H1 (cell line): ENCODE results near the gene XDH. TPM values are rescaled to one million over a fixed set of nuclear protein-coding genes. Genes with fewer than 3 reads are reported as not detected.

Source experiments
- CTCF ChIA-PET: fragments of 300-600 bp; sonication (Branson Sonifier 250); formaldehyde crosslinking; loops from one replicate; lab custom pipeline; 2021; ENCODE audit not compliant: partially characterized antibody; lab: Charles Lee
- POLR2A ChIA-PET: fragments of 300-600 bp; sonication (Branson Sonifier 250); formaldehyde crosslinking; loops from one replicate; lab custom pipeline; 2021; ENCODE audit warnings: inconsistent platforms; ENCODE audit not compliant: partially characterized antibody; lab: Charles Lee
- DNase-seq, 2 experiments: peaks; one replicate each; pipeline versions ENCODE4 v3.0.0 to v3.0.0-alpha.2; 2010 to 2022; ENCODE audit warnings: low spot score in 2 of 2, low read depth in 1 of 2, mixed read lengths in 1 of 2
- FAIRE-seq: peaks from 2 replicates; lab custom pipeline; 2011; peaks lifted over from hg19 to GRCh38; lab: Jason Lieb, UNC
- H2AFZ ChIP-seq: 2 replicates; pipeline ENCODE4 v1.8.1; 2012; ENCODE audit warnings: low read length, inconsistent platforms
- H2AK5ac ChIP-seq: 2 replicates; pipeline ENCODE4 v1.6.1; 2013; ENCODE audit warnings: low read depth, low read length
- H2BK120ac ChIP-seq: replicated peaks from 2 replicates; pipeline ENCODE3; 2013; ENCODE audit warnings: low read depth, low read length, inconsistent platforms
- H2BK12ac ChIP-seq: 2 replicates; pipeline ENCODE4 v1.6.1; 2013; ENCODE audit warnings: low read depth, low read length
- H2BK15ac ChIP-seq: 2 replicates; pipeline ENCODE4 v1.6.1; 2013; ENCODE audit warnings: low read length
- H2BK20ac ChIP-seq: 2 replicates; pipeline ENCODE4 v1.6.1; 2013; ENCODE audit warnings: low read length
- H2BK5ac ChIP-seq: 2 replicates; pipeline ENCODE4 v1.6.1; 2013; ENCODE audit warnings: low read depth, low read length
- H3K14ac ChIP-seq: 2 replicates; pipeline ENCODE4 v1.6.1; 2013; ENCODE audit warnings: inconsistent platforms; ENCODE audit not compliant: insufficient read length
- H3K18ac ChIP-seq: 2 replicates; pipeline ENCODE4 v1.6.1; 2013; ENCODE audit warnings: low read length; ENCODE audit errors: extremely low read depth
- H3K23ac ChIP-seq: 2 replicates; pipeline ENCODE4 v1.6.1; 2013; ENCODE audit warnings: inconsistent platforms; ENCODE audit not compliant: insufficient read length
- H3K23me2 ChIP-seq: 2 replicates; pipeline ENCODE4 v1.6.1; 2013; ENCODE audit warnings: low read depth, low read length
- H3K27ac ChIP-seq: 2 replicates; pipeline ENCODE4 v1.6.1; 2011; ENCODE audit warnings: low read depth, low read length, inconsistent platforms
- H3K27me3 ChIP-seq, 4 experiments: replicated peaks in 1 of 4; 1 replicate in 1 of 4; 2 replicates in 3 of 4; pipeline versions ENCODE4 v1.6.1 to v1.8.1; 2011 to 2013; ENCODE audit warnings: low read length in 3 of 4, mild to moderate bottlenecking in 3 of 4, inconsistent platforms in 2 of 4, mixed read lengths in 2 of 4, moderate library complexity in 1 of 4; ENCODE audit not compliant: control insufficient read depth in 3 of 4, insufficient read depth in 3 of 4; ENCODE audit errors: extremely low read depth in 1 of 4
- H3K36me3 ChIP-seq, 4 experiments: 2 replicates each; pipeline versions ENCODE4 v1.6.1 to v1.8.1; 2011 to 2013; ENCODE audit warnings: mild to moderate bottlenecking in 4 of 4, low read length in 3 of 4, moderate library complexity in 2 of 4, control low read depth in 1 of 4, inconsistent platforms in 1 of 4; ENCODE audit not compliant: insufficient read depth in 4 of 4, control insufficient read depth in 2 of 4
- H3K4ac ChIP-seq: replicated peaks from 2 replicates; pipeline ENCODE3; 2013; ENCODE audit warnings: low read length, low read depth, mixed read lengths, inconsistent platforms; ENCODE audit not compliant: insufficient read length
- H3K4me1 ChIP-seq, 4 experiments: replicated peaks in 1 of 4; 1 replicate in 1 of 4; 2 replicates in 3 of 4; pipeline versions ENCODE4 v1.6.1 to v1.8.1; 2011 to 2013; ENCODE audit warnings: low read length in 3 of 4, inconsistent platforms in 2 of 4, mixed read lengths in 1 of 4; ENCODE audit not compliant: insufficient read depth in 4 of 4, control insufficient read depth in 3 of 4
- H3K4me2 ChIP-seq, 2 experiments: 2 replicates each; pipeline versions ENCODE4 v1.6.1 to v1.8.1; 2011 to 2013; ENCODE audit warnings: low read depth in 2 of 2, low read length in 2 of 2, control low read depth in 1 of 2, inconsistent platforms in 1 of 2, mild to moderate bottlenecking in 1 of 2; ENCODE audit not compliant: insufficient read depth in 1 of 2
- H3K4me3 ChIP-seq, 4 experiments: fragments of 200-600, 300-600 bp in 1 of 4; sonication (generic), shearing (Covaris generic), sonication (Bioruptor Twin) in 1 of 4; 2 replicates each; pipeline versions ENCODE4 v1.5.1 to v1.8.1; 2011 to 2016; ENCODE audit warnings: low read length in 4 of 4, low read depth in 3 of 4, control low read depth in 2 of 4, inconsistent platforms in 2 of 4, mild to moderate bottlenecking in 2 of 4, mixed read lengths in 1 of 4, moderate library complexity in 1 of 4; ENCODE audit not compliant: insufficient read depth in 2 of 4; ENCODE audit errors: extremely low read depth in 1 of 4
- H3K56ac ChIP-seq: replicated peaks from 2 replicates; pipeline ENCODE3; 2013; ENCODE audit warnings: low read depth, mild to moderate bottlenecking, mixed read lengths, low read length, inconsistent platforms; ENCODE audit not compliant: insufficient read length
- H3K79me1 ChIP-seq: 2 replicates; pipeline ENCODE4 v1.6.1; 2013; ENCODE audit warnings: low read depth, low read length, control low read depth
- H3K79me2 ChIP-seq, 2 experiments: 2 replicates each; pipeline versions ENCODE4 v1.6.1 to v1.8.1; 2012 to 2013; ENCODE audit warnings: low read length in 2 of 2, mild to moderate bottlenecking in 2 of 2, inconsistent platforms in 1 of 2; ENCODE audit not compliant: insufficient read depth in 2 of 2, control insufficient read depth in 1 of 2
- H3K9ac ChIP-seq, 4 experiments: replicated peaks in 1 of 4; 1 replicate in 1 of 4; 2 replicates in 3 of 4; pipeline versions ENCODE4 v1.6.1 to v1.8.1; 2011 to 2013; ENCODE audit warnings: low read depth in 3 of 4, low read length in 3 of 4, control low read depth in 2 of 4, mild to moderate bottlenecking in 2 of 4, moderate library complexity in 2 of 4, inconsistent platforms in 1 of 4; ENCODE audit errors: extremely low read depth in 1 of 4
- H3K9me3 ChIP-seq, 2 experiments: 2 replicates each; pipeline versions ENCODE4 v1.6.1 to v1.8.1; 2012 to 2013; ENCODE audit warnings: mild to moderate bottlenecking in 2 of 2, moderate library complexity in 2 of 2, control low read depth in 1 of 2, inconsistent platforms in 1 of 2, low read depth in 1 of 2, low read length in 1 of 2, mixed read lengths in 1 of 2; ENCODE audit not compliant: insufficient read depth in 2 of 2
- H4K20me1 ChIP-seq, 2 experiments: replicated peaks in 1 of 2; 2 replicates each; pipeline versions ENCODE3 to v1.8.1; 2011 to 2013; ENCODE audit warnings: inconsistent platforms in 2 of 2, low read length in 2 of 2, mild to moderate bottlenecking in 1 of 2; ENCODE audit not compliant: insufficient read depth in 2 of 2, control insufficient read depth in 1 of 2
- H4K5ac ChIP-seq: 2 replicates; pipeline ENCODE4 v1.6.1; 2013; ENCODE audit warnings: low read length, low read depth, mixed read lengths, inconsistent platforms; ENCODE audit not compliant: insufficient read length
- H4K8ac ChIP-seq: 2 replicates; pipeline ENCODE4 v1.8.0; 2013; ENCODE audit warnings: mild to moderate bottlenecking, moderate library complexity, low read length, inconsistent platforms; ENCODE audit not compliant: insufficient read depth; ENCODE audit errors: extremely low read depth
- H4K91ac ChIP-seq: replicated peaks from 2 replicates; pipeline ENCODE3; 2013; ENCODE audit warnings: low read length, mixed read lengths, inconsistent platforms; ENCODE audit not compliant: insufficient read length
- CBX8 ChIP-seq: fragments of 300-800, 300-1000 bp; sonication (generic); IDR thresholded peaks from 2 replicates; pipeline ENCODE4 v1.7.1; 2016; ENCODE audit warnings: low read depth, low read length, borderline replicate concordance
- KDM1A ChIP-seq: fragments of 200-600, 300-600 bp; sonication (generic); IDR thresholded peaks from 2 replicates; pipeline ENCODE4 v1.7.1; 2016; ENCODE audit warnings: mild to moderate bottlenecking, low read length, borderline replicate concordance
- PHF8 ChIP-seq: fragments of 200-600 bp; sonication (generic); conservative IDR thresholded peaks from 2 replicates; pipeline ENCODE4 v1.7.1; 2012; ENCODE audit warnings: low read depth, mild to moderate bottlenecking, inconsistent platforms, low read length, moderate library complexity
- POLR2A ChIP-seq, 2 experiments: IDR thresholded peaks; 1 replicate in 1 of 2; 2 replicates in 1 of 2; pipeline ENCODE4 v1.6.1; 2011; ENCODE audit warnings: low read depth in 2 of 2, low read length in 2 of 2, mild to moderate bottlenecking in 2 of 2; ENCODE audit errors: control extremely low read depth in 1 of 2
- POU5F1 ChIP-seq: IDR thresholded peaks from 2 replicates; pipeline ENCODE4 v1.6.1; 2011; ENCODE audit warnings: low read depth, mild to moderate bottlenecking, low read length, moderate library complexity
- SIN3A ChIP-seq, 2 experiments: IDR thresholded peaks in 1 of 2; conservative IDR thresholded peaks in 1 of 2; 2 replicates each; pipeline ENCODE4 v1.6.1; 2011 to 2012; ENCODE audit warnings: low read length in 2 of 2, improper control_type of control experiment in 1 of 2, low read depth in 1 of 2, mild to moderate bottlenecking in 1 of 2
- WGBS, 2 experiments: shearing (Covaris generic) in 1 of 2; methylation state at CpG; one replicate each; pipeline versions ENCODE4 v1.1.6 to v1.1.7; 2013 to 2015; ENCODE audit warnings: low lambda C conversion rate in 2 of 2, mixed read lengths in 2 of 2, inconsistent platforms in 1 of 2, low coverage in 1 of 2, missing lambda C conversion rate in 1 of 2; ENCODE audit not compliant: insufficient replicate concordance in 2 of 2, insufficient coverage in 1 of 2, insufficient read length in 1 of 2; ENCODE audit errors: extremely low coverage in 1 of 2, missing lambda C conversion rate in 1 of 2; 5-methylcytosine and 5-hydroxymethylcytosine counted together
- polyA plus RNA-seq, 7 experiments: library from polyadenylated mRNA; depleted of rRNA in 3 of 7; stranded (reverse) in 5 of 7; unstranded in 2 of 7; fragments of >200 nt in 5 of 7; fragments of 200-250 nt in 2 of 7; gene quantifications; 1 replicate in 5 of 7; 2 replicates in 1 of 7; 4 replicates in 1 of 7; pipeline versions ENCODE4 v1.2.1 to v1.2.3, GENCODE V29; 2011 to 2013; ENCODE audit warnings: missing spikeins in 2 of 7, mixed read lengths in 2 of 7
- total RNA-seq: library from RNA; stranded (reverse); fragmentation: NEBNext Ultra II Directional; extraction: Animal tissue kit (Norgen Biotek cat#: 25700); gene quantifications from 2 replicates; pipeline ENCODE4 v1.2.1, GENCODE V29; 2021

The XDH gene
- total and polyA plus RNA-seq, 2 of the 8 experiments (the other 6 are each of a cell fraction or from before 2014, with no cell fraction given) = 0.68 to 1.2 TPM

GRCh38 chr2:31353179-31353578 is 61.4 kb downstream of the XDH start:
- Histone ChIP-seq H2BK20ac (no peak overlapping the region), H3K18ac (no peak overlapping the region), H3K4me1 (no peaks in the 10 kb centered on the region), H3K4me3 (no peak overlapping the region), H2BK15ac (no peak overlapping the region), H3K9me3 (peaks cover 0 to 4% of the 10 kb centered on the region in 2 experiments; a peak in 1 of 4 replicates), H4K8ac (no peak overlapping the region), H3K27ac (no peak overlapping the region), H3K14ac (no peak overlapping the region), H2BK120ac (no peak overlapping the region), H3K9ac (no peak overlapping the region), H3K79me1 (no peaks in the 10 kb centered on the region), H3K23me2 (no peaks in the 10 kb centered on the region), H3K4ac (no peak overlapping the region), H2BK5ac (no peak overlapping the region), H3K56ac (no peak overlapping the region), H3K36me3 (no peaks in the 10 kb centered on the region), H3K27me3 (no peaks in the 10 kb centered on the region), H2AFZ (no peak overlapping the region), H2BK12ac (no peak overlapping the region), H4K20me1 (no peaks in the 10 kb centered on the region), H2AK5ac (no peak overlapping the region), H3K4me2 (no peak overlapping the region), H3K79me2 (no peaks in the 10 kb centered on the region)
- 90% methylated on average over 2 of the region's 2 CpGs; no CpG with 5 or more reads in 1 of the 2 experiments for WGBS, 2 experiments
- FAIRE-seq (no peak), DNase-seq (no peak)
- CTCF ChIA-PET = interaction anchor here (0.6 to 1.1 kb wide), 2 partner anchors 16 to 170 kb away, joined by 3 read pairs; no protein-coding TSS in a partner anchor
- no peak for TF ChIP-seq KDM1A
- TF ChIP-seq CBX8 = no peak
- no peak for TF ChIP-seq PHF8
- TF ChIP-seq SIN3A (conservative IDR thresholded peaks at IDR 0.05 in 1 of 2, IDR thresholded peaks at IDR 0.05 in 1 of 2; ENCODE audit: low read depth in 1 of 2, low read length in 2 of 2) = no peak
- no peak for TF ChIP-seq POLR2A (IDR thresholded peaks at IDR 0.05; ENCODE audit: control extremely low read depth in 1 of 2, low read depth in 2 of 2, low read length in 2 of 2)
- TF ChIP-seq POU5F1 = no peak
- TF ChIP-seq, all 59 proteins: peak for 0
- POLR2A ChIA-PET = no interaction called here
- H4K5ac ChIP-seq = no peak overlapping the region
- no peak overlapping the region for H3K23ac ChIP-seq
- no peak overlapping the region for H4K91ac ChIP-seq
